ENCODE measurements around the gene SLC17A9. TPM values are rescaled to one million over a fixed set of nuclear protein-coding genes. Genes with fewer than 3 reads are reported as not detected.

The SLC17A9 gene
- total and polyA plus RNA-seq, 10 of the 15 experiments (the other 5 are each of a cell fraction or from before 2014, with no cell fraction given), result 0.72 to 74.1 (median 29.4) TPM

DNA sequence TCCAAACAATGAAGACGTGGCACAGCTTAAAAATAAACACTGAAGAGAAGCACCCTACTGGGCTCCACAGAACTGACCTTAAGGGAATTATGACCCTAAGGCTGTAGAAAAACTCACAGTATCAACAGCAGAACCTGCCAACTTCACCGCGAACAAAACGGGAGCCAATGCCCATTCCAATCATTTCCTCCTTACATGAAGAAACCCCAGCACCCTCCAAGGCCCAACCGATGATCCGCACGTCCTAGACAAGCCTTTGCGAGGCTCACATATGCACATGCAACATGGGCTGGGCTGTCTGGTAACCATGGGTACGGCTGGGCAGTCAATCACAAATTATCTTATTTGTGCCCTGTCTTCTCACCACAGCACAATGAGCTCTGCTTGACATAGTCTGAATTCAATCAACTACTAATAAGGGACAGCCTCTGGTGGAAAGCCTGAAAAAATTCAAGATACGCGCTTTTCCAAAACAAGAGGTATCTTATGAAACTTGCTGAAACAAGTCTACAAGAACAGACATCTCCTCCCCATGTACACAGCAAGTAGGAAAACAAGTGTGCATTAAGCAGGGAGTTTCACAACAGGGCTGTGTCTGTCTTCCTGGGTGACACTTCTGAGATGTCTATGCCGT, 27.9 kb upstream of the SLC17A9 start:
- BruUV-seq (replicated peaks), result TSS peak; percentile 52
- peak overlapping the region; percentile 83 for H3K9ac ChIP-seq (ENCODE audit: control insufficient read depth, insufficient read depth, low read length)
- peaks cover 35% of the 10 kb centered on the region for H3K4me1 ChIP-seq (ENCODE audit: control insufficient read depth, insufficient read depth, low read length)
- ATAC-seq, result no peak
- ChIA-PET RAD21 (ENCODE audit: unreplicated experiment) (interaction anchor here (0.5 to 1.8 kb wide), 7 partner anchors 10 to 466 kb away, joined by 3 to 5 read pairs (median 4); no protein-coding TSS in a partner anchor), POLR2A (interaction anchor here (0.7 to 5.4 kb wide), 6 partner anchors 9 to 89 kb away, joined by 3 to 59 read pairs (median 4); partner anchors contain the start of genes GID8 and TCFL5), SMC1A (ENCODE audit: uncharacterized antibody, unreplicated experiment) (interaction anchor here (1.0 to 2.1 kb wide), 8 partner anchors 9 to 48 kb away, joined by 3 to 5 read pairs (median 4); partner anchors contain the start of gene GID8), CTCF (interaction anchor here (0.6 to 2.6 kb wide), 6 partner anchors 10 to 87 kb away, joined by 3 to 14 read pairs (median 5); no protein-coding TSS in a partner anchor)
- intact Hi-C loops (cut with micrococcal nuclease; ENCODE audit: unreplicated experiment), result no loop called here
- H2AFZ ChIP-seq (ENCODE audit: control insufficient read depth, low read depth, low read length), result no peak overlapping the region
- no peaks in the 10 kb centered on the region for H3K9me3 ChIP-seq (replicated peaks; ENCODE audit: control insufficient read depth, insufficient read depth, low read length)
- FAIRE-seq, result no peak
- WGBS (ENCODE audit: insufficient coverage, insufficient replicate concordance, low lambda C conversion rate, missing lambda C conversion rate), result 35% methylated on average over 12 of the region's 12 CpGs
- peak overlapping the region; percentile 96 for H3K4me2 ChIP-seq (ENCODE audit: control insufficient read depth, insufficient read depth)
- H3K79me2 ChIP-seq (ENCODE audit: control insufficient read depth, insufficient read depth, low read length), result peaks cover 99% of the 10 kb centered on the region
- no peaks in the 10 kb centered on the region for H3K27me3 ChIP-seq (replicated peaks in 1 of 2; ENCODE audit: control insufficient read depth in 2 of 2, insufficient read depth in 2 of 2, low read length in 1 of 2)
- H4K20me1 ChIP-seq (ENCODE audit: control insufficient read depth, insufficient read depth), result peaks cover 17% of the 10 kb centered on the region
- in situ Hi-C loops (cut with MboI), result no loop called here
- peak overlapping the region; percentile 96 for H3K27ac ChIP-seq (ENCODE audit: control insufficient read depth, insufficient read depth)
- peak overlapping the region; percentile 64 for H3K4me3 ChIP-seq
- DNase-seq (ENCODE audit: low read depth, low spot score), result no peak
- no peaks in the 10 kb centered on the region; a peak in 2 of 4 replicates for H3K36me3 ChIP-seq (ENCODE audit: control insufficient read depth in 2 of 2, insufficient read depth in 2 of 2, low read length in 1 of 2)
- TF ChIP-seq SIX5 (IDR thresholded peaks at IDR 0.05; ENCODE audit: low read depth, low read length, severe bottlenecking), result no peak
- TF ChIP-seq IKZF2 (IDR thresholded peaks at IDR 0.05), result no peak
- TF ChIP-seq, protein P1, sequence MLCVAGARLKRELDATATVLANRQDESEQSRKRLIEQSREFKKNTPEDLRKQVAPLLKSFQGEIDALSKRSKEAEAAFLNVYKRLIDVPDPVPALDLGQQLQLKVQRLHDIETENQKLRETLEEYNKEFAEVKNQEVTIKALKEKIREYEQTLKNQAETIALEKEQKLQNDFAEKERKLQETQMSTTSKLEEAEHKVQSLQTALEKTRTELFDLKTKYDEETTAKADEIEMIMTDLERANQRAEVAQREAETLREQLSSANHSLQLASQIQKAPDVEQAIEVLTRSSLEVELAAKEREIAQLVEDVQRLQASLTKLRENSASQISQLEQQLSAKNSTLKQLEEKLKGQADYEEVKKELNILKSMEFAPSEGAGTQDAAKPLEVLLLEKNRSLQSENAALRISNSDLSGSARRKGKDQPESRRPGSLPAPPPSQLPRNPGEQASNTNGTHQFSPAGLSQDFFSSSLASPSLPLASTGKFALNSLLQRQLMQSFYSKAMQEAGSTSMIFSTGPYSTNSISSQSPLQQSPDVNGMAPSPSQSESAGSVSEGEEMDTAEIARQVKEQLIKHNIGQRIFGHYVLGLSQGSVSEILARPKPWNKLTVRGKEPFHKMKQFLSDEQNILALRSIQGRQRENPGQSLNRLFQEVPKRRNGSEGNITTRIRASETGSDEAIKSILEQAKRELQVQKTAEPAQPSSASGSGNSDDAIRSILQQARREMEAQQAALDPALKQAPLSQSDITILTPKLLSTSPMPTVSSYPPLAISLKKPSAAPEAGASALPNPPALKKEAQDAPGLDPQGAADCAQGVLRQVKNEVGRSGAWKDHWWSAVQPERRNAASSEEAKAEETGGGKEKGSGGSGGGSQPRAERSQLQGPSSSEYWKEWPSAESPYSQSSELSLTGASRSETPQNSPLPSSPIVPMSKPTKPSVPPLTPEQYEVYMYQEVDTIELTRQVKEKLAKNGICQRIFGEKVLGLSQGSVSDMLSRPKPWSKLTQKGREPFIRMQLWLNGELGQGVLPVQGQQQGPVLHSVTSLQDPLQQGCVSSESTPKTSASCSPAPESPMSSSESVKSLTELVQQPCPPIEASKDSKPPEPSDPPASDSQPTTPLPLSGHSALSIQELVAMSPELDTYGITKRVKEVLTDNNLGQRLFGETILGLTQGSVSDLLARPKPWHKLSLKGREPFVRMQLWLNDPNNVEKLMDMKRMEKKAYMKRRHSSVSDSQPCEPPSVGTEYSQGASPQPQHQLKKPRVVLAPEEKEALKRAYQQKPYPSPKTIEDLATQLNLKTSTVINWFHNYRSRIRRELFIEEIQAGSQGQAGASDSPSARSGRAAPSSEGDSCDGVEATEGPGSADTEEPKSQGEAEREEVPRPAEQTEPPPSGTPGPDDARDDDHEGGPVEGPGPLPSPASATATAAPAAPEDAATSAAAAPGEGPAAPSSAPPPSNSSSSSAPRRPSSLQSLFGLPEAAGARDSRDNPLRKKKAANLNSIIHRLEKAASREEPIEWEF (IDR thresholded peaks at IDR 0.05; ENCODE audit: insufficient replicate concordance, low read depth, low read length), result no peak
- TF ChIP-seq MEF2B (IDR thresholded peaks at IDR 0.05; ENCODE audit: partially characterized antibody, poor library complexity, severe bottlenecking), result no peak
- TF ChIP-seq, protein P2, sequence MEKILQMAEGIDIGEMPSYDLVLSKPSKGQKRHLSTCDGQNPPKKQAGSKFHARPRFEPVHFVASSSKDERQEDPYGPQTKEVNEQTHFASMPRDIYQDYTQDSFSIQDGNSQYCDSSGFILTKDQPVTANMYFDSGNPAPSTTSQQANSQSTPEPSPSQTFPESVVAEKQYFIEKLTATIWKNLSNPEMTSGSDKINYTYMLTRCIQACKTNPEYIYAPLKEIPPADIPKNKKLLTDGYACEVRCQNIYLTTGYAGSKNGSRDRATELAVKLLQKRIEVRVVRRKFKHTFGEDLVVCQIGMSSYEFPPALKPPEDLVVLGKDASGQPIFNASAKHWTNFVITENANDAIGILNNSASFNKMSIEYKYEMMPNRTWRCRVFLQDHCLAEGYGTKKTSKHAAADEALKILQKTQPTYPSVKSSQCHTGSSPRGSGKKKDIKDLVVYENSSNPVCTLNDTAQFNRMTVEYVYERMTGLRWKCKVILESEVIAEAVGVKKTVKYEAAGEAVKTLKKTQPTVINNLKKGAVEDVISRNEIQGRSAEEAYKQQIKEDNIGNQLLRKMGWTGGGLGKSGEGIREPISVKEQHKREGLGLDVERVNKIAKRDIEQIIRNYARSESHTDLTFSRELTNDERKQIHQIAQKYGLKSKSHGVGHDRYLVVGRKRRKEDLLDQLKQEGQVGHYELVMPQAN (conservative IDR thresholded peaks at IDR 0.05), result 0 out of 2 replicates have a peak, but pooled peaks have one; percentile 26
- TF ChIP-seq PAX8 (IDR thresholded peaks at IDR 0.05), result no peak
- TF ChIP-seq TBL1XR1 (IDR thresholded peaks at IDR 0.05; ENCODE audit: low read depth, low read length), result no peak
- TF ChIP-seq RBBP5 (conservative IDR thresholded peaks at IDR 0.05), result no peak
- TF ChIP-seq SMARCA5 (IDR thresholded peaks at IDR 0.05), result no peak
- TF ChIP-seq, protein P3, sequence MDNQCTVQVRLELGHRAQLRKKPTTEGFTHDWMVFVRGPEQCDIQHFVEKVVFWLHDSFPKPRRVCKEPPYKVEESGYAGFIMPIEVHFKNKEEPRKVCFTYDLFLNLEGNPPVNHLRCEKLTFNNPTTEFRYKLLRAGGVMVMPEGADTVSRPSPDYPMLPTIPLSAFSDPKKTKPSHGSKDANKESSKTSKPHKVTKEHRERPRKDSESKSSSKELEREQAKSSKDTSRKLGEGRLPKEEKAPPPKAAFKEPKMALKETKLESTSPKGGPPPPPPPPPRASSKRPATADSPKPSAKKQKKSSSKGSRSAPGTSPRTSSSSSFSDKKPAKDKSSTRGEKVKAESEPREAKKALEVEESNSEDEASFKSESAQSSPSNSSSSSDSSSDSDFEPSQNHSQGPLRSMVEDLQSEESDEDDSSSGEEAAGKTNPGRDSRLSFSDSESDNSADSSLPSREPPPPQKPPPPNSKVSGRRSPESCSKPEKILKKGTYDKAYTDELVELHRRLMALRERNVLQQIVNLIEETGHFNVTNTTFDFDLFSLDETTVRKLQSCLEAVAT (IDR thresholded peaks at IDR 0.05), result peak; percentile 67
- no peak for TF ChIP-seq NR2C2 (IDR thresholded peaks at IDR 0.05; ENCODE audit: borderline replicate concordance, control insufficient read depth, insufficient read length, low read depth)
- no peak for TF ChIP-seq TAF1 (IDR thresholded peaks at IDR 0.05; ENCODE audit: borderline replicate concordance, low read depth, low read length)
- TF ChIP-seq NRF1 (conservative IDR thresholded peaks at IDR 0.05; ENCODE audit: low read depth, low read length), result no peak
